ENCODE results near the gene CDC5L.

Gene CDC5L

GRCh38 chr6:44387346-44388134, at the start of gene CDC5L:
Gene CDC5L, plus strand, starts transcription at chr6:44387706. Its CDS starts 118 bp downstream, at chr6:44387824.
- POLR2A ChIA-PET: interaction anchor here (0.6 to 2.6 kb wide), 24 partner anchors 9 to 596 kb away, joined by 3 to 20 read pairs (median 4); partner anchors contain the start of gene HSP90AB1
- peak; percentile 96 for DNase-seq (ENCODE audit: extremely low spot score)
- CTCF ChIA-PET: interaction anchor here (0.9 kb wide), 1 partner anchor 131 kb away, joined by 4 read pairs; no protein-coding TSS in a partner anchor
- TF ChIP-seq SP1 (IDR thresholded peaks at IDR 0.05) (peak; percentile 82; the same call in 1 of the 2 replicates), SUZ12 (IDR thresholded peaks at IDR 0.05) (no peak), L3MBTL2 (conservative IDR thresholded peaks at IDR 0.05) (peak; percentile 97), TARDBP (IDR thresholded peaks at IDR 0.05) (peak; percentile 51; the same call in 1 of the 2 replicates), NFRKB (IDR thresholded peaks at IDR 0.05) (no peak), ELF4 (IDR thresholded peaks at IDR 0.05) (peak; percentile 73)
- TF ChIP-seq, protein P1, sequence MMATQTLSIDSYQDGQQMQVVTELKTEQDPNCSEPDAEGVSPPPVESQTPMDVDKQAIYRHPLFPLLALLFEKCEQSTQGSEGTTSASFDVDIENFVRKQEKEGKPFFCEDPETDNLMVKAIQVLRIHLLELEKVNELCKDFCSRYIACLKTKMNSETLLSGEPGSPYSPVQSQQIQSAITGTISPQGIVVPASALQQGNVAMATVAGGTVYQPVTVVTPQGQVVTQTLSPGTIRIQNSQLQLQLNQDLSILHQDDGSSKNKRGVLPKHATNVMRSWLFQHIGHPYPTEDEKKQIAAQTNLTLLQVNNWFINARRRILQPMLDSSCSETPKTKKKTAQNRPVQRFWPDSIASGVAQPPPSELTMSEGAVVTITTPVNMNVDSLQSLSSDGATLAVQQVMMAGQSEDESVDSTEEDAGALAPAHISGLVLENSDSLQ (IDR thresholded peaks at IDR 0.05): peak; percentile 38; the same call in 1 of the 2 replicates

DNA sequence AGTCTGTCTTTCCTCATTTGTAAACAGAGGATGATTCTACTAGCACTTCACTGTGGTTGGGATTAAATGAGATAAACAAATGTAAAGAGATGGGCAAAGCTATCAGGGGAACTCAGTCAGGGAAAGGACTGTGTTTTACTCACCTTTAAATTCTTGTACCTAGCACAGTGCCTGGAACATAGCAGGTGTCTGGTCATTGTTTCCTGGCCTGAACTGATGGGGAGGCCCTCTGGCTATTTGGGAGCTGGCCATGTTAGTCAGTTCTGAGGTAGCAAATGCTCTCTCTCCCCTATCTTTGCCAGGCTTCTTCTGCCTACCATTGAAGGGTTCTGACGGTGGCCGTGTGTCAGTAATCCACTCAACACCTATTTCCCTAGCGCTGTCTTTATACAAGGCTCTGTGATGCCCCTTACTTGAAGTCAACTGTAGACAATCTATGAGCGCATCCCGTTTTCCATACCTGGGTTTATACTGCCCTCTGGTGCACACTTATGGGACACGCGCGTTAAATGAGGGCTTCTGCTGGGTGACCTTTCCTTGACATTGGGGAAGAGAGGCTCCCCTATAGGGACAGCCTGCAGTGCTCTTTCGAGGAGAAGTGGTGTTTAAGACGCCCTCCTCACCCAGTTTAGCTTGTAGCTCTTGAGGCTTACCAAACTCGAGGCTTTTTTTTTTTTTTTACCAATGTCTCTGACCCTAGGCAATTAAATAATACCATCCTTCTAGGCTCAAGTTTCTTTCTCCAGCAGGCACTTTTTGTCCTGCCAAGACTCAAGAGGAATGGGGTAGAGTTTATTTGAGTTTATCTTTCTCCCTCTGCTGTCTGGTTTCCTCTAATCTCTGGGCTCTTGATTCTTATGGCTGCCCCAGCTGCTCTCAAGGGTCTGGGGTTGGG, 49.0 kb upstream of the CDC5L start:
- ChIA-PET POLR2A (interaction anchor here (0.5 to 1.7 kb wide), 5 partner anchors 24 to 92 kb away, joined by 3 to 6 read pairs (median 5); partner anchors contain the start of genes AARS2, HSP90AB1 and SLC35B2), CTCF (interaction anchor here (0.8 to 5.7 kb wide), 6 partner anchors 9 to 82 kb away, joined by 4 to 46 read pairs (median 8); partner anchors contain the start of genes AARS2 and TMEM151B)
- no peak for TF ChIP-seq SUZ12 (IDR thresholded peaks at IDR 0.05)
- no peak for TF ChIP-seq ZNF384 (IDR thresholded peaks at IDR 0.05)
- no peak for TF ChIP-seq FOXK2 (IDR thresholded peaks at IDR 0.05)
- TF ChIP-seq FOXA1 (IDR thresholded peaks at IDR 0.05): no peak
- TF ChIP-seq NFRKB (IDR thresholded peaks at IDR 0.05): no peak
- TF ChIP-seq FOXM1 (IDR thresholded peaks at IDR 0.05; ENCODE audit: borderline replicate concordance): no peak
- TF ChIP-seq, protein P1 (IDR thresholded peaks at IDR 0.05): no peak
- no peak for TF ChIP-seq L3MBTL2 (conservative IDR thresholded peaks at IDR 0.05)
- TF ChIP-seq ELF4 (IDR thresholded peaks at IDR 0.05): no peak
- no peak for TF ChIP-seq ARNT (IDR thresholded peaks at IDR 0.05)
- TF ChIP-seq HDGF (IDR thresholded peaks at IDR 0.05; ENCODE audit: borderline replicate concordance): no peak
- TF ChIP-seq TARDBP (IDR thresholded peaks at IDR 0.05): no peak
- no peak for TF ChIP-seq SP1 (IDR thresholded peaks at IDR 0.05)
- TF ChIP-seq BHLHE40 (IDR thresholded peaks at IDR 0.05; ENCODE audit: borderline replicate concordance): no peak
- peak; percentile 74 for DNase-seq (ENCODE audit: extremely low spot score)

DNA sequence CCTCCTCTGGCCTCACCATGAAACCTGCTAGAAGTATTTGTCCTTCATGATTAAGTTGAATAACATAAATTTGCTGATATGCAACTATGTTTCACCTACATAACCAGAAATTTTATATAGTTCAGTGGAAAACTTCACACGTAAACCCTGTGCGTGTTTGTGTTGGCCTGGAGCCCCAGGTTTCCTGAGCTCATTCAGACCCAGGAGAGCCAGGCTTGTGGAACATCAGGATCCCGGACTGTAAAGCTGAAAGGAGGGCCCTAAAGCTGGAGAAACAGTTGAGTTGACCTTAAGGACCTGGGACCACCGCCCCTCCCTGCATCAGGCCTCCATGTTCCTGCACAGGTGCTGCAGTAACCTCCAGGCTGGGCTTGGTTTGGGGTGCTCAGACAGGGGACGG, 48.2 kb upstream of the CDC5L start:
- TF ChIP-seq SUZ12 (IDR thresholded peaks at IDR 0.05): no peak
- TF ChIP-seq HDGF (IDR thresholded peaks at IDR 0.05; ENCODE audit: borderline replicate concordance): no peak
- no peak for TF ChIP-seq ARNT (IDR thresholded peaks at IDR 0.05)
- no peak for TF ChIP-seq NFRKB (IDR thresholded peaks at IDR 0.05)
- no peak for TF ChIP-seq FOXM1 (IDR thresholded peaks at IDR 0.05; ENCODE audit: borderline replicate concordance)
- TF ChIP-seq BHLHE40 (IDR thresholded peaks at IDR 0.05; ENCODE audit: borderline replicate concordance): no peak
- no peak for TF ChIP-seq FOXA1 (IDR thresholded peaks at IDR 0.05)
- no peak for TF ChIP-seq TARDBP (IDR thresholded peaks at IDR 0.05)
- TF ChIP-seq SP1 (IDR thresholded peaks at IDR 0.05): no peak
- TF ChIP-seq LEF1 (IDR thresholded peaks at IDR 0.05; ENCODE audit: borderline replicate concordance): no peak
- TF ChIP-seq CTBP1 (IDR thresholded peaks at IDR 0.05; ENCODE audit: borderline replicate concordance): no peak
- no peak for TF ChIP-seq ELF4 (IDR thresholded peaks at IDR 0.05)
- no peak for TF ChIP-seq FOXK2 (IDR thresholded peaks at IDR 0.05)
- TF ChIP-seq, protein P1 (IDR thresholded peaks at IDR 0.05): no peak
- TF ChIP-seq L3MBTL2 (conservative IDR thresholded peaks at IDR 0.05): no peak
- TF ChIP-seq ZNF384 (IDR thresholded peaks at IDR 0.05): no peak
- CTCF ChIA-PET: interaction anchor here (0.9 to 5.7 kb wide), 5 partner anchors 10 to 82 kb away, joined by 4 to 46 read pairs (median 10); partner anchors contain the start of genes AARS2 and TMEM151B

DNA sequence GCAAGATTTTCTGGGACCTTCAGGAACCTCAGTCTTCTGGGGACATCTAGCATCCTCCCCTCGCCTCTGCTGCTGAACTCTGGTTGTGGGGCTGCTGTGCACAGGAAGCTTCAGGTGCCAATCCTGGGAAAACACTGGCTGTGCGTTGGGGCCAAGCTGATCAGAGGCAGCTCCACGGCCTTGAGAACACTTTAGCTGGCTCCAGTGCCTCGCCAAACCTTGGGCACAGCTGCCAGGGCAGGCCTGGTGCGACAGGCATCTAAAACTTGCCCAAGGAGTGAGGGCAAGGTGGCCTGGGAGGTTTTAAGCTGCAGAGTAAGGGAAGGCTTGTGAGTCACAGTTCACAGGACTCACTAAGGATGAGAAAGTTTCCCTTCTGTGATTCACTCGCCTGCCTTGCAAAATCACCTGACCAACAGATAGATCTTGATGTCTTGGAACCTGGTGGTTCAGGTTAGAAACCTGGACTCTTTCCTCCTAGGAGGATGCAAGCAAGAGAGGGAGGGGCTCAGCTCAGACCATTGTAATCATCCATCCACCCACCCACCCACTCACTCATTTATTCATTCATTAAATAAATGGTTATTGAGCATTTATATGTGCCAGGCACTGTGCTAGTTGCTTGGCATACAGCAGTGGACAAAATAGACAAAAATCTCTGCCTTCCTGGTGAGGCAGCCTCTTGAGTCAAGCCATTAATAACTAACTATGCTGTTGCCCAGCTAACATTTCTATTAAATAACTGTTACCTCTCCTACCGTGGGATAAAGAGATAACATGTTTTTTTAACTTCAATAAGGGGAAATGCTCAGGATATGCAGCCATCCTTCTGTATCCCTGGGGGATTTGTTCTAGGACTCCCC, 47.5 kb upstream of the CDC5L start:
- POLR2A ChIA-PET: interaction anchor here (1.0 to 1.4 kb wide), 2 partner anchors 27 to 83 kb away, joined by 3 to 5 read pairs; partner anchors contain the start of genes AARS2 and SLC35B2
- DNase-seq (ENCODE audit: extremely low spot score): no peak
- TF ChIP-seq ZNF384 (IDR thresholded peaks at IDR 0.05) (no peak), TARDBP (IDR thresholded peaks at IDR 0.05) (no peak), CTBP1 (IDR thresholded peaks at IDR 0.05; ENCODE audit: borderline replicate concordance) (no peak), FOXA1 (IDR thresholded peaks at IDR 0.05) (no peak), HDGF (IDR thresholded peaks at IDR 0.05; ENCODE audit: borderline replicate concordance) (no peak), NFRKB (IDR thresholded peaks at IDR 0.05) (no peak), ARNT (IDR thresholded peaks at IDR 0.05) (no peak), ELF4 (IDR thresholded peaks at IDR 0.05) (no peak), FOXK2 (IDR thresholded peaks at IDR 0.05) (no peak), LEF1 (IDR thresholded peaks at IDR 0.05; ENCODE audit: borderline replicate concordance) (no peak), BHLHE40 (IDR thresholded peaks at IDR 0.05; ENCODE audit: borderline replicate concordance) (no peak), SP1 (IDR thresholded peaks at IDR 0.05) (no peak)
- TF ChIP-seq, protein P1 (IDR thresholded peaks at IDR 0.05): no peak
- CTCF ChIA-PET: interaction anchor here (0.9 to 5.7 kb wide), 2 partner anchors 11 to 72 kb away, joined by 4 to 46 read pairs; no protein-coding TSS in a partner anchor

More for the DNA sequence above, 48.2 kb upstream of the CDC5L start:
- DNase-seq (ENCODE audit: extremely low spot score): no peak
- POLR2A ChIA-PET: interaction anchor here (1.0 to 1.4 kb wide), 2 partner anchors 27 to 82 kb away, joined by 3 to 5 read pairs; partner anchors contain the start of genes AARS2 and SLC35B2

Data from HEK293T (cell line).